Fibroblast of lung (primary cell): Measurements from ENCODE around the gene SHROOM3. TPM values are rescaled to one million over a fixed set of nuclear protein-coding genes. Genes with fewer than 3 reads are reported as not detected.

ENCODE experiments used
- DNase-seq, 2 donors: peaks; one replicate each; pipeline versions ENCODE4 v3.0.0 to v3.0.0-alpha.2; 2010; ENCODE audit warnings: low read depth in 2 of 2
- H2AFZ ChIP-seq: 2 replicates; pipeline ENCODE4 v1.5.1; 2012; ENCODE audit warnings: low read length, control low read depth, inconsistent platforms
- H3K27ac ChIP-seq: 2 replicates; pipeline ENCODE4 v1.5.1; 2011; ENCODE audit warnings: low read length, control low read depth; ENCODE audit not compliant: insufficient read depth
- H3K27me3 ChIP-seq: 2 replicates; pipeline ENCODE4 v1.5.1; 2011; ENCODE audit warnings: mild to moderate bottlenecking, low read length; ENCODE audit not compliant: control insufficient read depth, insufficient read depth
- H3K36me3 ChIP-seq: 2 replicates; pipeline ENCODE4 v1.5.1; 2011; ENCODE audit warnings: low read length; ENCODE audit not compliant: control insufficient read depth, insufficient read depth
- H3K4me1 ChIP-seq: 2 replicates; pipeline ENCODE4 v1.5.1; 2011; ENCODE audit warnings: low read length; ENCODE audit not compliant: control insufficient read depth, insufficient read depth; ENCODE audit errors: extremely low read depth
- H3K4me2 ChIP-seq: 2 replicates; pipeline ENCODE4 v1.5.1; 2011; ENCODE audit warnings: low read length, control low read depth; ENCODE audit not compliant: insufficient read depth; ENCODE audit errors: extremely low read depth
- H3K4me3 ChIP-seq, 4 experiments: fragments of 200-600 bp in 1 of 4; sonication (generic) in 1 of 4; replicated peaks in 1 of 4; 2 replicates each; pipeline ENCODE4 v1.5.1; 2011 to 2016; ENCODE audit warnings: low read length in 4 of 4, low read depth in 3 of 4, mild to moderate bottlenecking in 3 of 4, control low read depth in 2 of 4, inconsistent platforms in 1 of 4, mixed read lengths in 1 of 4; ENCODE audit not compliant: insufficient read depth in 1 of 4; ENCODE audit errors: control extremely low read depth in 1 of 4
- H3K79me2 ChIP-seq: 2 replicates; pipeline ENCODE4 v1.5.1; 2012; ENCODE audit warnings: mild to moderate bottlenecking, low read length, inconsistent platforms; ENCODE audit not compliant: control insufficient read depth, insufficient read depth
- H3K9ac ChIP-seq: 2 replicates; pipeline ENCODE4 v1.5.1; 2011; ENCODE audit warnings: mild to moderate bottlenecking, low read length, control low read depth; ENCODE audit not compliant: insufficient read depth
- H3K9me3 ChIP-seq: 2 replicates; pipeline ENCODE4 v1.5.1; 2012; ENCODE audit warnings: low read depth, low read length; ENCODE audit not compliant: control insufficient read depth, insufficient read depth
- H4K20me1 ChIP-seq: 2 replicates; pipeline ENCODE4 v1.5.1; 2011; ENCODE audit warnings: low read length; ENCODE audit not compliant: control insufficient read depth, insufficient read depth; ENCODE audit errors: extremely low read depth
- CTCF ChIP-seq, 2 donors: IDR thresholded peaks in 1 of 2; conservative IDR thresholded peaks in 1 of 2; 1 replicate in 1 of 2; 2 replicates in 1 of 2; pipeline ENCODE4 v1.5.1; 2011 to 2012; ENCODE audit warnings: low read length in 2 of 2, control low read depth in 1 of 2, inconsistent platforms in 1 of 2, low read depth in 1 of 2, mild to moderate bottlenecking in 1 of 2
- EZH2 ChIP-seq: IDR thresholded peaks from 2 replicates; pipeline ENCODE4 v1.5.1; 2012; ENCODE audit warnings: low read length, control low read depth, mild to moderate bottlenecking; ENCODE audit errors: missing control alignments
- polyA plus RNA-seq, 2 donors: library from polyadenylated mRNA; depleted of rRNA in 1 of 2; stranded (reverse) in 1 of 2; unstranded in 1 of 2; fragments of >200 nt; gene quantifications; 2 replicates each; pipeline ENCODE4 v1.2.1, GENCODE V29; 2011 to 2012; ENCODE audit warnings: missing spikeins in 1 of 2
- total RNA-seq: library from RNA; depleted of rRNA; stranded (reverse); fragments of >200 nt; gene quantifications from 2 replicates; pipeline ENCODE4 v1.2.1, GENCODE V29; 2014

The SHROOM3 gene
- total and polyA plus RNA-seq, 2 donors (not counting 1 experiment from before 2014, with no cell fraction given) = 9.9 to 23.9 TPM

DNA sequence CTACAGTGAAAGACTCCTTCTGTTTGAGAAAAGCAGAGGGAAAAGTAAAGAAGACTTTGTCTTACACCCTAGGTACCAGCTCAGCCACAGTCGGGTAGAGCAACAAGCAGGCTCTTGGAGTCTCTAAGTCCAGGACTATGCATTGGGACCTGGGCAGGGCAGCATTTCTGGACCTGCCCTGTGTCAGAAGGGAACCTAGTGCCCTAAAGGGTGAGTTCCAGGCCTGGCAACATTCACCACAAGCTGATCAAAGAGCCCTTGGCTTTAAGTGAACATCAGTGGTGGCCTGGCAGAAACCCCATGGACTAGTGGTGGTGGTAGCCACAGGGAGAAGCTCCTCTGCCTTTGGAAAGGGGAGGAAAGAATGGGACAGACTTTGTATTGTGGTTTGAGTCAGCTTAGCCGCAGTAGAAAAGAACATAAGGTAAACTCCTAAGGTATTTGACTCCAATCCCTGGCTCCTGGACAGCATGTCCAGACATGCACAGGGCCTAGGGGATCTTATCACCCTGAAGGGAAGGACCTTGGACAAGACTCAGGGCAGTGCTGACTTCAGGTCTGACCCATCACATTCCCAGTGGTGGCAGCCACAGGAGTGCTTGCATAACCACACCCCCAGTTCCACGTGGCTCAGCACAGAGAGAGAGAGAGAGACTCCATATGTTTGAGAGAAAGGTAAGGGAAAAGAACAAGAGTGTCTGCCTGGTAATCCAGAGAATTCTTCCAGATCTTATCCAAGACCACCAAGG, 46.7 kb upstream of the SHROOM3 start:
- H3K27ac ChIP-seq = no peak overlapping the region
- no peaks in the 10 kb centered on the region for H3K4me1 ChIP-seq
- peaks cover under 1% of the 10 kb centered on the region for H3K27me3 ChIP-seq
- H4K20me1 ChIP-seq = no peaks in the 10 kb centered on the region
- no peaks in the 10 kb centered on the region for H3K36me3 ChIP-seq
- H3K4me2 ChIP-seq = no peak overlapping the region
- H3K9ac ChIP-seq = no peak overlapping the region
- H3K9me3 ChIP-seq = no peaks in the 10 kb centered on the region
- no peak overlapping the region for H2AFZ ChIP-seq
- TF ChIP-seq EZH2 = no peak
- TF ChIP-seq CTCF (conservative IDR thresholded peaks at IDR 0.05 in 1 of 2, IDR thresholded peaks at IDR 0.05 in 1 of 2; ENCODE audit: low read depth in 1 of 2, low read length in 2 of 2) = no peak
- H3K79me2 ChIP-seq = no peaks in the 10 kb centered on the region
- no peak overlapping the region for H3K4me3 ChIP-seq
- peak in 1 of 2 donors; percentile 24 for DNase-seq

- no peak for DNase-seq
These were observed 33.4 kb upstream of the SHROOM3 start for GRCh38 chr4:76401654-76402053.

GRCh38 chr4:76406081-76406480, 28.9 kb upstream of the SHROOM3 start:
- Histone ChIP-seq H2AFZ (no peak overlapping the region), H3K4me3 (no peak overlapping the region)
- DNase-seq = no peak

More at GRCh38 chr4:76401654-76402053, 33.4 kb upstream of the SHROOM3 start:
- Histone ChIP-seq H2AFZ (no peak overlapping the region), H3K4me2 (no peak overlapping the region), H3K9me3 (no peaks in the 10 kb centered on the region), H3K4me3 (no peak overlapping the region), H4K20me1 (no peaks in the 10 kb centered on the region), H3K79me2 (no peaks in the 10 kb centered on the region), H3K9ac (no peak overlapping the region), H3K36me3 (no peaks in the 10 kb centered on the region), H3K27me3 (peaks cover 10% of the 10 kb centered on the region), H3K27ac (no peak overlapping the region), H3K4me1 (no peaks in the 10 kb centered on the region)
- TF ChIP-seq EZH2 (no peak), CTCF (conservative IDR thresholded peaks at IDR 0.05 in 1 of 2, IDR thresholded peaks at IDR 0.05 in 1 of 2; ENCODE audit: low read depth in 1 of 2, low read length in 2 of 2) (no peak)

More at GRCh38 chr4:76406081-76406480, 28.9 kb upstream of the SHROOM3 start:
- TF ChIP-seq EZH2 (no peak), CTCF (conservative IDR thresholded peaks at IDR 0.05 in 1 of 2, IDR thresholded peaks at IDR 0.05 in 1 of 2; ENCODE audit: low read depth in 1 of 2, low read length in 2 of 2) (no peak)
- Histone ChIP-seq H3K9ac (no peak overlapping the region), H3K9me3 (no peaks in the 10 kb centered on the region), H3K36me3 (no peaks in the 10 kb centered on the region), H3K4me1 (no peaks in the 10 kb centered on the region), H3K27ac (no peak overlapping the region), H3K79me2 (no peaks in the 10 kb centered on the region), H4K20me1 (no peaks in the 10 kb centered on the region), H3K27me3 (peaks cover 9% of the 10 kb centered on the region), H3K4me2 (no peak overlapping the region)
